ENCODE results near the gene KNSTRN. TPM values are rescaled to one million over a fixed set of nuclear protein-coding genes. Genes with fewer than 3 reads are reported as not detected.
A peak's percentile ranks its signal among the peaks of the same experiment; 100 is the strongest.

KNSTRN gene
- total and polyA plus RNA-seq, 2 experiments from 2014 or later: 67.9 to 80.4 TPM

DNA sequence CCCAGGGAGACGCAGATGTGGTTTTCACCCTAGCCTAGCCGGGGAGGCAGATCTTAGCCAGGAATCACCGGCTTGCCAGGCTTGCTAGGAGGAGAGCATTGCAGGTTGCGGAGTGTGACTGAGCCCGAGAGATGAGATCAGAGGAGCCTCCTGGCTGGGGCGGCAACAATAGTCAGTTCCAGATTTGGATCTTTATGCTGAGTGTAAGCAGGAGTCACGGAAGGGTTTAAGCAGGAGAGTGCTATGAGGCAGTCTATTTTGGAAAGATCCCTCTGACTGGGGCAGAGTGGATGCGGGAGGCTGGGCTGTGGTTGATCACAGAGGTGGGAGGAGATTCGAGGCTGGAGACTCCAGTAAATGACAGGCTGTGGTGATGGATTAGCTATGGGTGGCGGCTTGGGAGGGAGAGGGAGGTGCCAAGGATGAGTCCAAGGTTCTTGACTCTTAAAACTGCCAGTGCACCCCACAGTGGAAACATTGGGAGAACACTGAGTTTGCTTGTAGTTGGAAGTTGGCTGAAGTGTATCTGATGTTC, 47.8 kb downstream of the KNSTRN start:
- no peaks in the 10 kb centered on the region for H3K36me3 Mint-ChIP-seq (ENCODE audit: low read depth)
- Histone ChIP-seq H4K20me1 (replicated peaks; ENCODE audit: insufficient read depth) (no peaks in the 10 kb centered on the region), H3K4me2 (peak overlapping the region; percentile 57), H3F3A (replicated peaks; ENCODE audit: low read depth) (peaks cover 8% of the 10 kb centered on the region; the same call in 1 of the 2 replicates), H2AFZ (peak overlapping the region; percentile 70), H3K79me2 (replicated peaks; ENCODE audit: insufficient read depth) (no peaks in the 10 kb centered on the region), H3K4me3 (no peak overlapping the region), H3K4me1 (ENCODE audit: insufficient read depth) (peaks cover 25% of the 10 kb centered on the region), H3K9me2 (ENCODE audit: insufficient read depth) (no peaks in the 10 kb centered on the region), H3K27me3 (ENCODE audit: insufficient read depth) (peaks cover 25% of the 10 kb centered on the region), H3K27ac (ENCODE audit: low read depth) (no peak overlapping the region), H3K36me3 (ENCODE audit: insufficient read depth) (no peaks in the 10 kb centered on the region)
- H3K9me3 Mint-ChIP-seq: no peaks in the 10 kb centered on the region
- H3K27me3 Mint-ChIP-seq (ENCODE audit: insufficient read depth, low read depth, poor library complexity): peaks cover 37% of the 10 kb centered on the region
- no peak for TF ChIP-seq CREB1 (CRISPR knock-in tag; IDR thresholded peaks at IDR 0.05; ENCODE audit: low read depth)
- no peak for TF ChIP-seq NANOG (IDR thresholded peaks at IDR 0.05; ENCODE audit: borderline replicate concordance)
- TF ChIP-seq EZH2phosphoT487 (IDR thresholded peaks at IDR 0.05; ENCODE audit: unreplicated experiment): no peak
- TF ChIP-seq, protein P1, sequence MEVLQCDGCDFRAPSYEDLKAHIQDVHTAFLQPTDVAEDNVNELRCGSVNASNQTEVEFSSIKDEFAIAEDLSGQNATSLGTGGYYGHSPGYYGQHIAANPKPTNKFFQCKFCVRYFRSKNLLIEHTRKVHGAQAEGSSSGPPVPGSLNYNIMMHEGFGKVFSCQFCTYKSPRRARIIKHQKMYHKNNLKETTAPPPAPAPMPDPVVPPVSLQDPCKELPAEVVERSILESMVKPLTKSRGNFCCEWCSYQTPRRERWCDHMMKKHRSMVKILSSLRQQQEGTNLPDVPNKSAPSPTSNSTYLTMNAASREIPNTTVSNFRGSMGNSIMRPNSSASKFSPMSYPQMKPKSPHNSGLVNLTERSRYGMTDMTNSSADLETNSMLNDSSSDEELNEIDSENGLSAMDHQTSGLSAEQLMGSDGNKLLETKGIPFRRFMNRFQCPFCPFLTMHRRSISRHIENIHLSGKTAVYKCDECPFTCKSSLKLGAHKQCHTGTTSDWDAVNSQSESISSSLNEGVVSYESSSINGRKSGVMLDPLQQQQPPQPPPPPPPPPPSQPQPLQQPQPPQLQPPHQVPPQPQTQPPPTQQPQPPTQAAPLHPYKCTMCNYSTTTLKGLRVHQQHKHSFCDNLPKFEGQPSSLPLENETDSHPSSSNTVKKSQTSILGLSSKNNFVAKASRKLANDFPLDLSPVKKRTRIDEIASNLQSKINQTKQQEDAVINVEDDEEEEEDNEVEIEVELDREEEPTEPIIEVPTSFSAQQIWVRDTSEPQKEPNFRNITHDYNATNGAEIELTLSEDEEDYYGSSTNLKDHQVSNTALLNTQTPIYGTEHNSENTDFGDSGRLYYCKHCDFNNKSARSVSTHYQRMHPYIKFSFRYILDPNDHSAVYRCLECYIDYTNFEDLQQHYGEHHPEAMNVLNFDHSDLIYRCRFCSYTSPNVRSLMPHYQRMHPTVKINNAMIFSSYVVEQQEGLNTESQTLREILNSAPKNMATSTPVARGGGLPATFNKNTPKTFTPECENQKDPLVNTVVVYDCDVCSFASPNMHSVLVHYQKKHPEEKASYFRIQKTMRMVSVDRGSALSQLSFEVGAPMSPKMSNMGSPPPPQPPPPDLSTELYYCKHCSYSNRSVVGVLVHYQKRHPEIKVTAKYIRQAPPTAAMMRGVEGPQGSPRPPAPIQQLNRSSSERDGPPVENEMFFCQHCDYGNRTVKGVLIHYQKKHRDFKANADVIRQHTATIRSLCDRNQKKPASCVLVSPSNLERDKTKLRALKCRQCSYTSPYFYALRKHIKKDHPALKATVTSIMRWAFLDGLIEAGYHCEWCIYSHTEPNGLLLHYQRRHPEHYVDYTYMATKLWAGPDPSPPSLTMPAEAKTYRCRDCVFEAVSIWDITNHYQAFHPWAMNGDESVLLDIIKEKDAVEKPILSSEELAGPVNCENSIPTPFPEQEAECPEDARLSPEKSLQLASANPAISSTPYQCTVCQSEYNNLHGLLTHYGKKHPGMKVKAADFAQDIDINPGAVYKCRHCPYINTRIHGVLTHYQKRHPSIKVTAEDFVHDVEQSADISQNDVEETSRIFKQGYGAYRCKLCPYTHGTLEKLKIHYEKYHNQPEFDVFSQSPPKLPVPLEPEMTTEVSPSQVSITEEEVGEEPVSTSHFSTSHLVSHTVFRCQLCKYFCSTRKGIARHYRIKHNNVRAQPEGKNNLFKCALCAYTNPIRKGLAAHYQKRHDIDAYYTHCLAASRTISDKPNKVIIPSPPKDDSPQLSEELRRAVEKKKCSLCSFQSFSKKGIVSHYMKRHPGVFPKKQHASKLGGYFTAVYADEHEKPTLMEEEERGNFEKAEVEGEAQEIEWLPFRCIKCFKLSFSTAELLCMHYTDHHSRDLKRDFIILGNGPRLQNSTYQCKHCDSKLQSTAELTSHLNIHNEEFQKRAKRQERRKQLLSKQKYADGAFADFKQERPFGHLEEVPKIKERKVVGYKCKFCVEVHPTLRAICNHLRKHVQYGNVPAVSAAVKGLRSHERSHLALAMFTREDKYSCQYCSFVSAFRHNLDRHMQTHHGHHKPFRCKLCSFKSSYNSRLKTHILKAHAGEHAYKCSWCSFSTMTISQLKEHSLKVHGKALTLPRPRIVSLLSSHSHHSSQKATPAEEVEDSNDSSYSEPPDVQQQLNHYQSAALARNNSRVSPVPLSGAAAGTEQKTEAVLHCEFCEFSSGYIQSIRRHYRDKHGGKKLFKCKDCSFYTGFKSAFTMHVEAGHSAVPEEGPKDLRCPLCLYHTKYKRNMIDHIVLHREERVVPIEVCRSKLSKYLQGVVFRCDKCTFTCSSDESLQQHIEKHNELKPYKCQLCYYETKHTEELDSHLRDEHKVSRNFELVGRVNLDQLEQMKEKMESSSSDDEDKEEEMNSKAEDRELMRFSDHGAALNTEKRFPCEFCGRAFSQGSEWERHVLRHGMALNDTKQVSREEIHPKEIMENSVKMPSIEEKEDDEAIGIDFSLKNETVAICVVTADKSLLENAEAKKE (CRISPR knock-in tag; IDR thresholded peaks at IDR 0.05): no peak
- TF ChIP-seq JUNB (IDR thresholded peaks at IDR 0.05; ENCODE audit: unreplicated experiment): no peak
- TF ChIP-seq, protein P2, sequence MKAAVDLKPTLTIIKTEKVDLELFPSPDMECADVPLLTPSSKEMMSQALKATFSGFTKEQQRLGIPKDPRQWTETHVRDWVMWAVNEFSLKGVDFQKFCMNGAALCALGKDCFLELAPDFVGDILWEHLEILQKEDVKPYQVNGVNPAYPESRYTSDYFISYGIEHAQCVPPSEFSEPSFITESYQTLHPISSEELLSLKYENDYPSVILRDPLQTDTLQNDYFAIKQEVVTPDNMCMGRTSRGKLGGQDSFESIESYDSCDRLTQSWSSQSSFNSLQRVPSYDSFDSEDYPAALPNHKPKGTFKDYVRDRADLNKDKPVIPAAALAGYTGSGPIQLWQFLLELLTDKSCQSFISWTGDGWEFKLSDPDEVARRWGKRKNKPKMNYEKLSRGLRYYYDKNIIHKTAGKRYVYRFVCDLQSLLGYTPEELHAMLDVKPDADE (IDR thresholded peaks at IDR 0.05): no peak
- TF ChIP-seq, protein P3, sequence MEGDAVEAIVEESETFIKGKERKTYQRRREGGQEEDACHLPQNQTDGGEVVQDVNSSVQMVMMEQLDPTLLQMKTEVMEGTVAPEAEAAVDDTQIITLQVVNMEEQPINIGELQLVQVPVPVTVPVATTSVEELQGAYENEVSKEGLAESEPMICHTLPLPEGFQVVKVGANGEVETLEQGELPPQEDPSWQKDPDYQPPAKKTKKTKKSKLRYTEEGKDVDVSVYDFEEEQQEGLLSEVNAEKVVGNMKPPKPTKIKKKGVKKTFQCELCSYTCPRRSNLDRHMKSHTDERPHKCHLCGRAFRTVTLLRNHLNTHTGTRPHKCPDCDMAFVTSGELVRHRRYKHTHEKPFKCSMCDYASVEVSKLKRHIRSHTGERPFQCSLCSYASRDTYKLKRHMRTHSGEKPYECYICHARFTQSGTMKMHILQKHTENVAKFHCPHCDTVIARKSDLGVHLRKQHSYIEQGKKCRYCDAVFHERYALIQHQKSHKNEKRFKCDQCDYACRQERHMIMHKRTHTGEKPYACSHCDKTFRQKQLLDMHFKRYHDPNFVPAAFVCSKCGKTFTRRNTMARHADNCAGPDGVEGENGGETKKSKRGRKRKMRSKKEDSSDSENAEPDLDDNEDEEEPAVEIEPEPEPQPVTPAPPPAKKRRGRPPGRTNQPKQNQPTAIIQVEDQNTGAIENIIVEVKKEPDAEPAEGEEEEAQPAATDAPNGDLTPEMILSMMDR (conservative IDR thresholded peaks at IDR 0.05; ENCODE audit: low read depth in 2 of 2): no peak
- TF ChIP-seq POLR2AphosphoS5 (IDR thresholded peaks at IDR 0.05; ENCODE audit: low read depth): no peak
- no peak for TF ChIP-seq ZNF331 (CRISPR knock-in tag; IDR thresholded peaks at IDR 0.05; ENCODE audit: low read depth)
- TF ChIP-seq, protein P4, sequence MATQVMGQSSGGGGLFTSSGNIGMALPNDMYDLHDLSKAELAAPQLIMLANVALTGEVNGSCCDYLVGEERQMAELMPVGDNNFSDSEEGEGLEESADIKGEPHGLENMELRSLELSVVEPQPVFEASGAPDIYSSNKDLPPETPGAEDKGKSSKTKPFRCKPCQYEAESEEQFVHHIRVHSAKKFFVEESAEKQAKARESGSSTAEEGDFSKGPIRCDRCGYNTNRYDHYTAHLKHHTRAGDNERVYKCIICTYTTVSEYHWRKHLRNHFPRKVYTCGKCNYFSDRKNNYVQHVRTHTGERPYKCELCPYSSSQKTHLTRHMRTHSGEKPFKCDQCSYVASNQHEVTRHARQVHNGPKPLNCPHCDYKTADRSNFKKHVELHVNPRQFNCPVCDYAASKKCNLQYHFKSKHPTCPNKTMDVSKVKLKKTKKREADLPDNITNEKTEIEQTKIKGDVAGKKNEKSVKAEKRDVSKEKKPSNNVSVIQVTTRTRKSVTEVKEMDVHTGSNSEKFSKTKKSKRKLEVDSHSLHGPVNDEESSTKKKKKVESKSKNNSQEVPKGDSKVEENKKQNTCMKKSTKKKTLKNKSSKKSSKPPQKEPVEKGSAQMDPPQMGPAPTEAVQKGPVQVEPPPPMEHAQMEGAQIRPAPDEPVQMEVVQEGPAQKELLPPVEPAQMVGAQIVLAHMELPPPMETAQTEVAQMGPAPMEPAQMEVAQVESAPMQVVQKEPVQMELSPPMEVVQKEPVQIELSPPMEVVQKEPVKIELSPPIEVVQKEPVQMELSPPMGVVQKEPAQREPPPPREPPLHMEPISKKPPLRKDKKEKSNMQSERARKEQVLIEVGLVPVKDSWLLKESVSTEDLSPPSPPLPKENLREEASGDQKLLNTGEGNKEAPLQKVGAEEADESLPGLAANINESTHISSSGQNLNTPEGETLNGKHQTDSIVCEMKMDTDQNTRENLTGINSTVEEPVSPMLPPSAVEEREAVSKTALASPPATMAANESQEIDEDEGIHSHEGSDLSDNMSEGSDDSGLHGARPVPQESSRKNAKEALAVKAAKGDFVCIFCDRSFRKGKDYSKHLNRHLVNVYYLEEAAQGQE (IDR thresholded peaks at IDR 0.05; ENCODE audit: unreplicated experiment): no peak
- no peak for TF ChIP-seq ZNF114 (CRISPR knock-in tag; IDR thresholded peaks at IDR 0.05)
- no peak for TF ChIP-seq EZH2 (IDR thresholded peaks at IDR 0.05; ENCODE audit: low read depth, unreplicated experiment)
- peaks cover 32% of the 10 kb centered on the region for H3K4me1 Mint-ChIP-seq
- DNase-seq (ENCODE audit: low spot score) (peak; percentile 63), ATAC-seq (peak; percentile 78)
- H3K27ac Mint-ChIP-seq: no peak overlapping the region
- peak overlapping the region; percentile 9; the same call in 1 of the 3 replicates for H3K4me3 Mint-ChIP-seq

Data from GM23338 (cell line).